ENCODE data around the gene LRRFIP1. TPM values are rescaled to one million over a fixed set of nuclear protein-coding genes. Genes with fewer than 3 reads are reported as not detected.

Gene LRRFIP1
- total RNA-seq, 6 experiments from 2014 or later = 90.6 to 107 (median 102) TPM

DNA sequence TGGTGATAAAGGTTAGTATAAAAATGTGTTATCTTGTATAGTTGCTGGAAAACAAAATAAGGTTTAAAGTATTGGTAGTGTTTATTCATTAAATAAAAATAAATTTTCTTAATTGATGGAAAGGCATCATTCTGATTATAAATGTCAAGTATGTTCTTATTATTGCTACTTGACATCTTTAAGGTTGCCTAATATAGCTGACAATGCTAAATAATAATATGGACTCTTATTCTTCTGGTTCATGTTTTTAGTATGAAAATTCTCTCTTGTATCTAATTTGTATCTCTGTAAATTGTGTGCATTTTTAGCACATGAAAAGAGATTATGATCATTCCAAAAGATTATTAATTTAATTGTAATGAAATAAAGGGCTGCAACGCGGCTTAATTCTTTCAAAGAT is 196.2 kb downstream of the LRRFIP1 start:
- H3K36me3 Mint-ChIP-seq (ENCODE audit: low read depth) = no peaks in the 10 kb centered on the region
- H3K4me1 Mint-ChIP-seq (ENCODE audit: low read depth) = peaks cover 7% of the 10 kb centered on the region
- H3K9me3 Mint-ChIP-seq = no peaks in the 10 kb centered on the region
- DNase-seq = no peak
- peaks cover 10% of the 10 kb centered on the region; the same call in 1 of the 2 replicates for H3K27me3 Mint-ChIP-seq (ENCODE audit: insufficient read depth)
- H3K27ac Mint-ChIP-seq = no peak overlapping the region
- no peak overlapping the region for H3K4me3 Mint-ChIP-seq
- TF ChIP-seq, protein P1, sequence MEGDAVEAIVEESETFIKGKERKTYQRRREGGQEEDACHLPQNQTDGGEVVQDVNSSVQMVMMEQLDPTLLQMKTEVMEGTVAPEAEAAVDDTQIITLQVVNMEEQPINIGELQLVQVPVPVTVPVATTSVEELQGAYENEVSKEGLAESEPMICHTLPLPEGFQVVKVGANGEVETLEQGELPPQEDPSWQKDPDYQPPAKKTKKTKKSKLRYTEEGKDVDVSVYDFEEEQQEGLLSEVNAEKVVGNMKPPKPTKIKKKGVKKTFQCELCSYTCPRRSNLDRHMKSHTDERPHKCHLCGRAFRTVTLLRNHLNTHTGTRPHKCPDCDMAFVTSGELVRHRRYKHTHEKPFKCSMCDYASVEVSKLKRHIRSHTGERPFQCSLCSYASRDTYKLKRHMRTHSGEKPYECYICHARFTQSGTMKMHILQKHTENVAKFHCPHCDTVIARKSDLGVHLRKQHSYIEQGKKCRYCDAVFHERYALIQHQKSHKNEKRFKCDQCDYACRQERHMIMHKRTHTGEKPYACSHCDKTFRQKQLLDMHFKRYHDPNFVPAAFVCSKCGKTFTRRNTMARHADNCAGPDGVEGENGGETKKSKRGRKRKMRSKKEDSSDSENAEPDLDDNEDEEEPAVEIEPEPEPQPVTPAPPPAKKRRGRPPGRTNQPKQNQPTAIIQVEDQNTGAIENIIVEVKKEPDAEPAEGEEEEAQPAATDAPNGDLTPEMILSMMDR (IDR thresholded peaks at IDR 0.05) = no peak

DNA sequence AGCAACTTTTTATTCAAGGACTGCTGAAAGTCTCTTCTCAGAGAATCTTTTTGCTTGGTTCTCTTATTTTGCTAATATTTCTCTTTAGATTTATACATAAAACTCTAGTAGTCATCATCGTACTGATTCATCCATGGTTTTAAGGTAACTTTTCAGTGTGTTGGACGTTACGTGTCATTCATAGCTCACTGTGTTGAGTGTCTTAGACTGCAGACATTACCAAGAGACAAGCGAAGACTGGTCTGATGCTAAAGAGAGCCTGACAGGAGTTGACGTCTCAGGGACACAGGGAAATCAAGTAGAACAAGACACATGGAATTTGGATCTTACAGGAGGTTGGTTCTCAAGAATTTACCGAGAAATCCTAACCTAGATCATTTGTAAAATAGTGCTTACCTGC is 196.7 kb downstream of the LRRFIP1 start:
- Mint-ChIP-seq H3K27me3 (ENCODE audit: insufficient read depth) (peaks cover 11% of the 10 kb centered on the region; the same call in 1 of the 2 replicates), H3K27ac (no peak overlapping the region), H3K9me3 (no peaks in the 10 kb centered on the region), H3K36me3 (ENCODE audit: low read depth) (no peaks in the 10 kb centered on the region), H3K4me3 (no peak overlapping the region), H3K4me1 (ENCODE audit: low read depth) (peaks cover 3% of the 10 kb centered on the region; the same call in 1 of the 2 replicates)
- TF ChIP-seq, protein P1 (IDR thresholded peaks at IDR 0.05) = no peak
- no peak for DNase-seq

DNA sequence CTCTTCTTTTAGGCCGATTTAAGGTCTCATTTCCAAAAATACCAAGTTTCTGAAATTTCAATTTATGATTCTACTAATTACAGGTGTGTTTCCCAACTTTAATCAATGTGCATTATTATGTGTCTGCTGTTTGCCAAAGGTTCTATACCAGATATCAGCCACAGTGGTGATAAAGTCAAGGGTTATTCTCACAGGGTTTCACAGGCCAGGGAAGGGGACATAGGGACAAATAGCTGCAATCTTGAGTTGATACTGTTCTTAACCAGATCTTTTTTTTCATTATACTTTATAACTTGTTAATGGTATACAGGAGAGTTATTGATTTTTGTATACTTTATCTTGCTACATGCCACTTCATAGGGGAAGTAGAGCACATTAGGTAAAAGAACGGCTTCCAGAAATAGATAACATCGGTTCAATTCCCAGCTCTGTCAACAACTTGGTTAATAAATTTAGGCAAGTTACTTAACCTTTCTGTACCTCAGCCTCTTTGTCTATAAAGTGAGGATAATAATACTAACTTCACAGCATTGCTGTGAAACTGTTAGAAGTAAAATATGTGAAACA is 200.1 kb downstream of the LRRFIP1 start:
- Mint-ChIP-seq H3K9me3 (no peaks in the 10 kb centered on the region), H3K4me3 (no peak overlapping the region), H3K27ac (no peak overlapping the region), H3K36me3 (ENCODE audit: low read depth) (no peaks in the 10 kb centered on the region), H3K27me3 (ENCODE audit: insufficient read depth) (peaks cover 23% of the 10 kb centered on the region), H3K4me1 (ENCODE audit: low read depth) (no peaks in the 10 kb centered on the region)
- TF ChIP-seq, protein P1 (IDR thresholded peaks at IDR 0.05) = no peak
- no peak for DNase-seq

Other genes starting within 250 kb of the LRRFIP1 start
- 100 to 1,000 TPM; 409 to 759 (median 458) TPM for gene COL6A3, start 213.4 kb upstream of the LRRFIP1 start, total RNA-seq (2021; fragmentation: NEBNext Ultra II Directional; extraction: Animal tissue kit (Norgen Biotek cat#: 25700))
- 10 to 100 TPM; 32.0 to 44.1 (median 41.0) TPM for gene MLPH, start 140.3 kb upstream of the LRRFIP1 start, total RNA-seq (2021; fragmentation: NEBNext Ultra II Directional; extraction: Animal tissue kit (Norgen Biotek cat#: 25700))
- not detected for gene PRLH, start 61.0 kb upstream of the LRRFIP1 start, total RNA-seq (2021; fragmentation: NEBNext Ultra II Directional; extraction: Animal tissue kit (Norgen Biotek cat#: 25700))
- under 1 TPM in 4 of 6 experiments, not detected in 2; 0.13 to 0.36 (median 0.25) TPM for gene RAB17, start 36.9 kb upstream of the LRRFIP1 start, total RNA-seq (2021; fragmentation: NEBNext Ultra II Directional; extraction: Animal tissue kit (Norgen Biotek cat#: 25700))
- under 1 TPM in 5 of 6 experiments, not detected in 1; 0.07 to 0.10 (median 0.09) TPM for gene RBM44, start 171.2 kb downstream of the LRRFIP1 start, total RNA-seq (2021; fragmentation: NEBNext Ultra II Directional; extraction: Animal tissue kit (Norgen Biotek cat#: 25700))
- 1 to 10 TPM in 1 of 6 experiments, under 1 TPM in 4, not detected in 1; 0.38 to 1.3 (median 0.48) TPM for gene RAMP1, start 232.0 kb downstream of the LRRFIP1 start, total RNA-seq (2021; fragmentation: NEBNext Ultra II Directional; extraction: Animal tissue kit (Norgen Biotek cat#: 25700))

Measured in HFFc6 (cell line).